COLO829 (cell line): ENCODE results near the gene SCGB3A1.

Experiments
- DNase-seq: peaks from one replicate; pipeline ENCODE4 v3.0.0; 2012; ENCODE audit warnings: low spot score

SCGB3A1 gene

DNA sequence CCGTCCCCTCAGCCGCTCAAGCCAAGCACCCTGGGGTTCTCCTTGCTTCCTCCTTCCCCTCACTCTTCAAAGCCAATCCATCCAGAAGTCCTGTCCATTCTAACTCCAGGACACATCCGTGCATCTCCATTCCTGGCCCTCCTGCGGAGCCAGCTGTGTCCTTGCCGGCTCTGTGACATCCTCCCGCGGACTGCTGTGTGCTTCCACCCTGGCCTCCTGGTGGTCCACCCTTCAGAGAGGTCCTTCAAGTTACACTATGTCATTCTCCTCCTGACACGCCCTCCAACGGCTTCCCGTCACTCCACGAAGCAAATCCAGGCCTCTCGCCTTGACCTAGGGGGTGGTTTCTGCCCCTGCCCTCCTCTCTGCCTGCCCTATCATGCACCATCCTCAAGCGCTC is 13.0 kb upstream of the SCGB3A1 start:
- no peak for DNase-seq

- no peak for DNase-seq
Measured at GRCh38 chr5:180603076-180603594, 11.8 kb upstream of the SCGB3A1 start.

DNA sequence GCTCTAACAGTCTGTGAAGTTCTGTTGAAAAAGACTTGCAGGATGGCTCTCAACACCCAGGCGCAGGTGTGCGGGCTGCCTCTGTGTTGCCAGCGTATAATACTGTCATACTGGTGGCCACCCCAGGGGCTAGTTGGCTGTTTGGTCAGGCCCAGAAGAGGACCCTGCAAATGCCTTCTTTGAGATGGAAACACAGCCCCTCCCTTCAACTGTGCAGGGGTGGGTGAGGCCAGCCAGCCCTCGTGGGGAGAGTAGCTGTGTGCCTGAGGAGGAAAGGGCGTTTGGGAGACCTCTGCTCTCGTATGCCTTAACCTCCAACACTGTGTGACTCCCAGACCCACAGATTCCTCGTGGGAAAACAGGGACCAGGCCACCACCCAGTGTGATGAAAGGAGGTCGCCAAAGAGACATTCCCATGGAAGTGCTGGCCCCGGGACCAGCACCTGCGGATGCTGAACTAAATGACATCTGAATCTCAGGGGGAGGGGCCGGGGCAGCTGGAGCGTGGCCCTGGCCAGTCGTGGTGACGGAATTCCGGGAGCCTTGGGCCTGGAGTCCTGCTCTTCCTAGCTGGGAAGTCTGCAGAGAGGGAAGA is 11.3 kb upstream of the SCGB3A1 start:
- no peak for DNase-seq

GRCh38 chr5:180601591-180602480 is 10.5 kb upstream of the SCGB3A1 start:
- DNase-seq, result no peak

DNA sequence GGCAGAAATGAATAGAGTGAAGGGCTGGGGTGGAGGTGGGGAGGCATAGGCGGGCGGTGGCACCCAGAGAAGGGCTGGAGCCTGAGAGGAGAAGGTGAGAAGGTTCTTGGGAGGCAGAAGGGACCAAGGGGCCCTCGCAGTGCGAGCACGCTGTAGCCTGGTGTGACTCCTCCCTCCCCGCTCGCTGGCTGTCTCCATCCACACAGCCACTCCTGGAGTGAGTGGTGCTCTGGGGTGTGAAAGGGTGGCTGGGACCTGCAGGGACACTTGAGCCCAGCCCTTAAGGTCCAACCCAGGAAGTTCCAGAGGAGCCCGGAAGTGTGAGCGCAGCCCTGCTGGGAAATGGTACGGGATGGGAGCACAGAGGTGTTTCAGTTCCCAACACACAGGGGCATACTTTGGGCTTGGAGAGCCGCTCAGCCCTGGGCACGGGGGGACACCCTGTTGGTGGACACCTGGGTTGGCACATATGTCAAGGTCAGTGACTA is 9.3 kb upstream of the SCGB3A1 start:
- no peak for DNase-seq

DNA sequence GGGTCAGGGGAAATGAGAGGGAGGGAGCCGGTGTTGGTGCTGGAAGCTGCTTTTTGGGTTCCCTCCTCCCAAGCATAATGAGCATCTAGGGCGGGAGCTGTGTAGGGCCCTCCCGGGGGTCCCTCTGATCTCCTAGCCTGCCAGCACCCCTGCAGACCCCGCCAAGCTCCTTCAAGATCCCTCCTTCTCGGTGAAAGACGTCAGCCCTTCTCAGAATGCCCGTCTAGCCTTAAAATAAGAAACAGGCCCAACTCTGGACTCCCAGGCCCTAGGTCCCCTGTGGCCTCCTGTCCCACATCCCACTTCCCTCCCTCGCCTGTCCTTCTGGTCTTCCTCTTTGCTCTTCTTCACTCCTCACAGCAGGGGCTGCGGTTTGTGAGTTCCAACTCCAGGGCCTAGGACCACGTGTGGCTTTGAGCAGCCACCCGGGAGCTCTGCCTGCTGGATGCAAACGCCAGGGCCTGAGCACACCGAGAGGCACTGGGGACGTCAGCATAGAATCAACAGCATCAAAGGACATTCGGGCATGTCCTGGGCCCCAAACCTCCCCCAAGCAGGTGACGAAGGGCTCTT is 8.8 kb upstream of the SCGB3A1 start:
- DNase-seq, result no peak

DNA sequence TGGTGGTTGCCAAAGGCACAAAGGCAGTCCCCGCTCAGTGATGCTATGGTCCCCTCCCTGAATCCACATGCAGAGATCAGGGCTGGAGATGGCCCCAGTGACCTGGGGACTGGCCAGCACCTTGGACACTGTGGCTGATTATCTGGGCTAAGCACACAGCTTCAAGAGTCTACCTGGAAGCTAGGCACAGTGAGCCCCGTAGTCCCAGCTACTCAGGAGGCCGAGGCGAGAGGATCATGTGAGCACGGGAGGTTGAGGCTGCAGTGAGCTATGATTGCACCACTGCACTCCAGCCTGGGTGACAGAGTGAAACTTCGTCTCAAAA is 8.3 kb upstream of the SCGB3A1 start:
- no peak for DNase-seq

- DNase-seq, result no peak
Measured at GRCh38 chr5:180598797-180599589, 7.7 kb upstream of the SCGB3A1 start.

GRCh38 chr5:180598316-180598701 is 7.0 kb upstream of the SCGB3A1 start:
- DNase-seq, result no peak

DNA sequence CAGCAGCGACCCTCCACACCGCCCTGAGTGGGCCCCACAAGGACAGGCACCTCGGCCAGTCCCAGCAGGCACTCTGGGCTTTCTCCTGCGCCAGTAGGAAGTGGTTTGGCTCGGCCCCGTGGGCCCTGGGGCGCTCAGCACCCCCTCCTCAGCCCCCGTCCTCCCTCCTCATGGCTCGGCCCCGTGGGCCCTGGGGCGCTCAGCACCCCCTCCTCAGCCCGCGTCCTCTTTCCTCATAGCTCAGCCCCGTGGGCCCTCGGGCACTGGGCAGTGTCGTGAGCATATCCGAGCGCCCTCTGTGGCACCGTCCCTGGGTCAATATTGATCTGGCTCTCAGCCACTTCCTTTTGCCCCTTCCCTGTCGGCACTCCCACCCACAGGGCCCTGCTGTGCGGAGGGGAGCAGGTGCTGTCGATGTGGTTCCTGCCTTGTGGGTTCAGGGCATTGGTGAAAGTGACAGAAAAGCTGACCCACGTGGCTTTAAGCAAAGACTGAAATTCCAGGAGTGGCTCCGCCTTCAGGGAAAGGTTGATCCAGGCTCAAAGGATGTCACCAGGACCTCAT is 5.5 kb upstream of the SCGB3A1 start:
- DNase-seq, result no peak

DNA sequence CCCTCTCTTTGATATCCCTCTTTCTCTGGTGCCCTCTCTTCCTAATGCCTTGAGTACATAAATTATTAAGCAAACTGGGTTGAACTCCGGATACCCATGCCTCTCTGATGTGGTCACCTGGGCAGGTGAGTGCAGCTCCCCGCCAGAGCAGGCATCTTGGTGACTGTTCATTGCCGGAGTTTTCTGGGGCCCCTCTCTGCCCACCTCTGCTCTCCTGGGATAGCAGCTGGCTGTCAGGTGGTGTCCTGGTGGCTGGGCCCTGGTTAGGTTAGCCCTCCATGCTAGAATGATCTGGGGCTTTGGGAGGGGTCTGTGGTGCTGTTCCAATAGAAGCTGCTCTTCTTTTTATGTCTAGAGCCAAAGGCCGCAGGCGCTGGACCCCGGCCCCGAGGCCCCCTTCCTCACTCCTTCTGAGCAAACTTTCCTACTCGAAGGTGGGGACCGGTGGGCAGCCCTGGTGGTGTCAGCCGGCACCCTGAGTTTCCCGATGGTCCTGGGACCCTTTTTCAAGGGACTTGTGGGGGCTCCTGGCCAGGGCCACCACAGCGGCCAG is 4.9 kb upstream of the SCGB3A1 start:
- DNase-seq, result no peak

- DNase-seq, result no peak
Measured at GRCh38 chr5:180595381-180596114, 4.2 kb upstream of the SCGB3A1 start.

DNA sequence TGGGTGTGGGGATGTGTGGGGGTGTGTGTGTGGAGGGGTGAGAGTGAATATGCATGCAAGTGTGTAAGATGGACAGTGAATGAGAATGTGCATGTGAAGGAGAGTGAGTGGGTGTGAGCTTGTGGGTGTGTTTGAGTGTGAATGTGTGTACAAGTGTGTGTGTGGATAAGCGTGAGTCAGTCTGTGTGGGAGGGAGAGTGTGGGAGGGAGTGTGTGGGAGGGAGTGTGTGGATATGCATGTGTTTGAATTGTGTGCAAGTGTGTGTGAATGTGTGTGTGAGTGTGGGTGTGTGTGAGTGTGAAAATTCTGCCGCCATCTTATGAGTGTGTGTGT is 3.7 kb upstream of the SCGB3A1 start:
- DNase-seq, result no peak

- no peak for DNase-seq
Measured at GRCh38 chr5:180594311-180595045, 3.2 kb upstream of the SCGB3A1 start.

- DNase-seq, result no peak
Measured at GRCh38 chr5:180593446-180594206, 2.3 kb upstream of the SCGB3A1 start.

- DNase-seq, result no peak
Measured at GRCh38 chr5:180592176-180592575, 877 bp upstream of the SCGB3A1 start.

DNA sequence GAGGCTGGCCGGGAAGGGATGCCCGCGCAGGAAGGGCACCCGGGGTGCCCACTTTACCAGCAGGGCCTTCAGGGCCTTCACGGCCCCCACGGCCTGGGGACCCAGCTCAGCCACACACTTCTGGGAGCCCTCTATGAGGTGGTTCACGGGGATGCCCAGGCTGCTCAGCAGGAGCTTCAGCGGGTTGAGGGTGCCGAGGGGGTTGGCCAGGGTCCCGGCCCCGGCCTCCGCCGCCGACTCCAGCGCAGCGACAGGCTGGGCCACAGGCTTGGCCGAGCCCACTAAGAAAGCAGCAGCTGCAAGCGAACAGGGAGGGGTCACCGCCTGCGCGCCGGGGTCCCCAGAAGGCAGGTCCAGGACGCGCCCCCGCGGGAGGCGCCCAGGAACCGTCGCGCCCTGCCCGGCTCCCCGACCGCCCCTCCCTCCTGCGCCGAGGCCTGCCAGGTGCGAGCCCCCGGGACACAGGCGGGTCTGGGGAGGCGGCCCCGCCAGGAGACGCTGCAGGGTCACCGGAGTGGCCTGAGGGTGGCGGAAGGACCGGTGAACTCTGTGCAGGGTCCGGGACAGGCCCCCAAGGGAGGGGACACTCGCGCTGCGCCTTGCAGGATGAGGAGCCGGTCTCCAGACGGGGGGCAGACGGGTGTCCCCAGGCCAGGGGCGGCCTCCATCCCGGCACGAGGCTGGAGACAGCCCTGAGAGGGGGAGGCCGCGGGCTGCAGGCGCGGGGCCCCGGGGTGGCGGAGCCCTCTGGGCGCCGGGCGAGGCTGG is 572 bp downstream of the SCGB3A1 start:
- no peak for DNase-seq

DNA sequence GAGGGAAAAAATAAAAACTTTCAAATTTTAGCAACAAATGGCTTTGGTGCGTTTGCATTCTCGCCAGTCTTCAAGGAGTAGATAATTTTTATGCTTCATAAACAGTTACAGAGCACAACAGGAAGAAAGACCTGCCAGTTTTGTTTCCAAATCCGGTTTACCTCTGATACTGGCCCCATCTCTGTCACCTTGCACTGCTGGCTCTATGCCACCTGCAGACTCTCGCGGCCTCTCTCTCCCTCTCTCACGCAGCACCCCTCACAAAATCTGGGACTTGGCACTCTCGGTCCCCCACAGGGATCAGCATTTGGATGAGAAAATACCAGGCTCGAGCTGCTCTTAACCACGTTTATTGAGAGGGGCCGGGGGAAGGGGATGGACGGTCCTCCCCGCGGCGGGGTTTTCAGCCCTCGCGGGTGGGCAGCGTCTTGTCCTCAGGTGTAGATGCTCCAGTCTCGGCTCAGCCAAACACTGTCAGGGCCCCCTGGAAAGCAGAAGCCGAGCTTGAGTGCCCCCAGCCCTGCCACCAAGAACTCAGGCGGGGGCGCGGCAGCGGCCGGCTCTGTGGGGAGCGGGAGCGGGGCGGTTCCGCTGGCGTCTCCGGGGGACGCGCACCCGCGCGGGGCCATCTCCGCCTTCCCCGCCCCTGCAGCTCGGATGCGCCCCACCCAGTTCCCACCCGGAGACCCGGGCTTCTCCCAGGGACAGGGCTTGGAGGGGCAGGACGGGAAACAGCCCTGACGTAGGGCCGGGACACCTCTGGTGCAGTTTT is 1.3 kb downstream of the SCGB3A1 start:
- DNase-seq, result no peak
